ENCODE data around the gene P2RY2. TPM values are rescaled to one million over a fixed set of nuclear protein-coding genes. Genes with fewer than 3 reads are reported as not detected.

The P2RY2 gene
- total RNA-seq, 1 donor from 2014 or later, result 0.30 TPM

- Mint-ChIP-seq H3K27ac (ENCODE audit: unreplicated experiment) (no peak overlapping the region), H3K4me1 (ENCODE audit: low read depth, unreplicated experiment) (peaks cover 5% of the 10 kb centered on the region), H3K27me3 (ENCODE audit: low read depth, unreplicated experiment) (peaks cover 35% of the 10 kb centered on the region), H3K9me3 (ENCODE audit: unreplicated experiment) (no peaks in the 10 kb centered on the region), H3K4me3 (ENCODE audit: unreplicated experiment) (no peak overlapping the region), H3K36me3 (ENCODE audit: low read depth, unreplicated experiment) (no peaks in the 10 kb centered on the region)
- Histone ChIP-seq H3K4me1 (ENCODE audit: insufficient read depth, low read length) (peaks cover 3% of the 10 kb centered on the region), H3K4me2 (ENCODE audit: low read length) (no peak overlapping the region), H3K27me3 (ENCODE audit: insufficient read depth, low read length) (no peaks in the 10 kb centered on the region), H4K20me1 (ENCODE audit: insufficient read depth, low read length) (no peaks in the 10 kb centered on the region), H2AFZ (ENCODE audit: low read depth, low read length) (no peak overlapping the region), H3K36me3 (ENCODE audit: insufficient read depth, low read length) (no peaks in the 10 kb centered on the region), H3K4me3 (ENCODE audit: insufficient read depth, low read depth, low read length) (no peak overlapping the region), H3K27ac (ENCODE audit: low read depth, low read length) (no peak overlapping the region), H3K9ac (ENCODE audit: low read length) (no peak overlapping the region), H3K79me2 (ENCODE audit: insufficient read depth, low read length) (no peaks in the 10 kb centered on the region), H3K9me3 (ENCODE audit: insufficient read depth, low read depth, low read length) (no peaks in the 10 kb centered on the region)
- TF ChIP-seq CTCF (IDR thresholded peaks at IDR 0.05; ENCODE audit: insufficient read depth, low read depth, low read length), result no peak
- TF ChIP-seq EZH2 (IDR thresholded peaks at IDR 0.05; ENCODE audit: insufficient read depth, low read length), result no peak
- FAIRE-seq, result no peak
- DNase-seq (ENCODE audit: low read depth), result no peak
These were observed 26.9 kb upstream of the P2RY2 start for GRCh38 chr11:73191151-73191550.

- Histone ChIP-seq H3K4me1 (ENCODE audit: insufficient read depth, low read length) (no peaks in the 10 kb centered on the region), H3K79me2 (ENCODE audit: insufficient read depth, low read length) (no peaks in the 10 kb centered on the region), H3K9ac (ENCODE audit: low read length) (no peak overlapping the region), H3K36me3 (ENCODE audit: insufficient read depth, low read length) (no peaks in the 10 kb centered on the region), H3K4me3 (ENCODE audit: insufficient read depth, low read depth, low read length) (no peak overlapping the region), H3K9me3 (ENCODE audit: insufficient read depth, low read depth, low read length) (no peaks in the 10 kb centered on the region), H3K27me3 (ENCODE audit: insufficient read depth, low read length) (no peaks in the 10 kb centered on the region), H4K20me1 (ENCODE audit: insufficient read depth, low read length) (no peaks in the 10 kb centered on the region), H3K27ac (ENCODE audit: low read depth, low read length) (no peak overlapping the region), H3K4me2 (ENCODE audit: low read length) (no peak overlapping the region), H2AFZ (ENCODE audit: low read depth, low read length) (no peak overlapping the region)
- H3K36me3 Mint-ChIP-seq (ENCODE audit: low read depth, unreplicated experiment), result no peaks in the 10 kb centered on the region
- FAIRE-seq (no peak), DNase-seq (ENCODE audit: low read depth) (no peak)
- H3K9me3 Mint-ChIP-seq (ENCODE audit: unreplicated experiment), result no peaks in the 10 kb centered on the region
- H3K27ac Mint-ChIP-seq (ENCODE audit: unreplicated experiment), result peak overlapping the region; percentile 20
- H3K4me1 Mint-ChIP-seq (ENCODE audit: low read depth, unreplicated experiment), result peaks cover 4% of the 10 kb centered on the region
- H3K27me3 Mint-ChIP-seq (ENCODE audit: low read depth, unreplicated experiment), result peaks cover 37% of the 10 kb centered on the region
- no peak overlapping the region for H3K4me3 Mint-ChIP-seq (ENCODE audit: unreplicated experiment)
- TF ChIP-seq CTCF (IDR thresholded peaks at IDR 0.05; ENCODE audit: insufficient read depth, low read depth, low read length), result no peak
- no peak for TF ChIP-seq EZH2 (IDR thresholded peaks at IDR 0.05; ENCODE audit: insufficient read depth, low read length)
These were observed 25.8 kb upstream of the P2RY2 start for GRCh38 chr11:73192272-73192671.

GRCh38 chr11:73193251-73194033, 24.6 kb upstream of the P2RY2 start:
- Mint-ChIP-seq H3K4me1 (ENCODE audit: low read depth, unreplicated experiment) (peaks cover 5% of the 10 kb centered on the region), H3K9me3 (ENCODE audit: unreplicated experiment) (no peaks in the 10 kb centered on the region), H3K4me3 (ENCODE audit: unreplicated experiment) (no peak overlapping the region), H3K27ac (ENCODE audit: unreplicated experiment) (no peak overlapping the region), H3K36me3 (ENCODE audit: low read depth, unreplicated experiment) (no peaks in the 10 kb centered on the region), H3K27me3 (ENCODE audit: low read depth, unreplicated experiment) (peaks cover 36% of the 10 kb centered on the region)
- Histone ChIP-seq H3K4me2 (ENCODE audit: low read length) (no peak overlapping the region), H3K4me3 (ENCODE audit: insufficient read depth, low read depth, low read length) (peak overlapping the region; percentile 1), H3K79me2 (ENCODE audit: insufficient read depth, low read length) (no peaks in the 10 kb centered on the region), H2AFZ (ENCODE audit: low read depth, low read length) (no peak overlapping the region), H3K4me1 (ENCODE audit: insufficient read depth, low read length) (no peaks in the 10 kb centered on the region), H4K20me1 (ENCODE audit: insufficient read depth, low read length) (no peaks in the 10 kb centered on the region), H3K9ac (ENCODE audit: low read length) (no peak overlapping the region), H3K27ac (ENCODE audit: low read depth, low read length) (no peak overlapping the region), H3K27me3 (ENCODE audit: insufficient read depth, low read length) (no peaks in the 10 kb centered on the region), H3K9me3 (ENCODE audit: insufficient read depth, low read depth, low read length) (no peaks in the 10 kb centered on the region), H3K36me3 (ENCODE audit: insufficient read depth, low read length) (no peaks in the 10 kb centered on the region)
- FAIRE-seq, result no peak
- no peak for DNase-seq (ENCODE audit: low read depth)
- no peak for TF ChIP-seq EZH2 (IDR thresholded peaks at IDR 0.05; ENCODE audit: insufficient read depth, low read length)
- TF ChIP-seq CTCF (IDR thresholded peaks at IDR 0.05; ENCODE audit: insufficient read depth, low read depth, low read length), result no peak

Measured in astrocyte (in vitro differentiated cells and primary cell).